HL-60/S4 treated with retinoic acid at 250 ng/mL for 4 days and 3 days (cell line): ENCODE measurements around the gene ADGRL1.
"Not testable (repeated sequence)": the region's sequence is repeated elsewhere in the genome, so short reads cannot be mapped to it uniquely, and the experiment has no call there.

Experiments used
- in situ Hi-C: fragments of 300-500 bp; cut with MboI; formaldehyde crosslinking; loops from 2 replicates; pipeline ENCODE4 v1.7.0; 2022; ENCODE audit warnings: low sequenced_read_pairs

Gene ADGRL1

GRCh38 chr19:14205452-14206287 is at the start of gene ADGRL1:
Gene ADGRL1, minus strand, starts transcription at chr19:14206169. Its CDS starts 22,567 bp downstream, at chr19:14183602.
- in situ Hi-C loops = not testable (repeated sequence)

- in situ Hi-C loops = not testable (repeated sequence)
Measured at GRCh38 chr19:14255316-14255715, 49.3 kb upstream of the ADGRL1 start.

- in situ Hi-C loops = not testable (repeated sequence)
Measured at GRCh38 chr19:14253822-14254599, 48.0 kb upstream of the ADGRL1 start.

- in situ Hi-C loops = not testable (repeated sequence)
Measured at GRCh38 chr19:14252136-14252535, 46.2 kb upstream of the ADGRL1 start.

- in situ Hi-C loops = no loop called here
Measured at GRCh38 chr19:14250870-14251269, 44.9 kb upstream of the ADGRL1 start.

- in situ Hi-C loops = not testable (repeated sequence)
Measured at GRCh38 chr19:14250315-14250714, 44.3 kb upstream of the ADGRL1 start.

- in situ Hi-C loops = not testable (repeated sequence)
Measured at GRCh38 chr19:14249891-14250290, 43.9 kb upstream of the ADGRL1 start.

- in situ Hi-C loops = not testable (repeated sequence)
Measured at GRCh38 chr19:14249012-14249754, 43.2 kb upstream of the ADGRL1 start.

- in situ Hi-C loops = no loop called here
Measured at GRCh38 chr19:14248578-14249011, 42.6 kb upstream of the ADGRL1 start.

GRCh38 chr19:14247548-14248471 is 41.8 kb upstream of the ADGRL1 start:
- in situ Hi-C loops = not testable (repeated sequence)

GRCh38 chr19:14247205-14247547 is 41.2 kb upstream of the ADGRL1 start:
- in situ Hi-C loops = not testable (repeated sequence)

- in situ Hi-C loops = not testable (repeated sequence)
Measured at GRCh38 chr19:14244393-14244792, 38.4 kb upstream of the ADGRL1 start.

- in situ Hi-C loops = not testable (repeated sequence)
Measured at GRCh38 chr19:14243718-14244117, 37.7 kb upstream of the ADGRL1 start.

GRCh38 chr19:14237014-14237941 is 31.3 kb upstream of the ADGRL1 start:
- in situ Hi-C loops = no loop called here

- in situ Hi-C loops = not testable (repeated sequence)
Measured at GRCh38 chr19:14232945-14233344, 27.0 kb upstream of the ADGRL1 start.

GRCh38 chr19:14228446-14229071 is 22.6 kb upstream of the ADGRL1 start:
- in situ Hi-C loops = not testable (repeated sequence)

- in situ Hi-C loops = not testable (repeated sequence)
Measured at GRCh38 chr19:14226498-14226897, 20.5 kb upstream of the ADGRL1 start.

- in situ Hi-C loops = no loop called here
Measured at GRCh38 chr19:14222886-14223285, 16.9 kb upstream of the ADGRL1 start.

- in situ Hi-C loops = not testable (repeated sequence)
Measured at GRCh38 chr19:14221345-14221744, 15.4 kb upstream of the ADGRL1 start.
